ENCODE results near the gene RAB5IF. TPM values are rescaled to one million over a fixed set of nuclear protein-coding genes. Genes with fewer than 3 reads are reported as not detected.
A peak's percentile ranks its signal among the peaks of the same experiment; 100 is the strongest.

RAB5IF gene
- total and polyA plus RNA-seq, 10 of the 15 experiments (the other 5 are each of a cell fraction or from before 2014, with no cell fraction given), result 19.4 to 246 (median 92.0) TPM

DNA sequence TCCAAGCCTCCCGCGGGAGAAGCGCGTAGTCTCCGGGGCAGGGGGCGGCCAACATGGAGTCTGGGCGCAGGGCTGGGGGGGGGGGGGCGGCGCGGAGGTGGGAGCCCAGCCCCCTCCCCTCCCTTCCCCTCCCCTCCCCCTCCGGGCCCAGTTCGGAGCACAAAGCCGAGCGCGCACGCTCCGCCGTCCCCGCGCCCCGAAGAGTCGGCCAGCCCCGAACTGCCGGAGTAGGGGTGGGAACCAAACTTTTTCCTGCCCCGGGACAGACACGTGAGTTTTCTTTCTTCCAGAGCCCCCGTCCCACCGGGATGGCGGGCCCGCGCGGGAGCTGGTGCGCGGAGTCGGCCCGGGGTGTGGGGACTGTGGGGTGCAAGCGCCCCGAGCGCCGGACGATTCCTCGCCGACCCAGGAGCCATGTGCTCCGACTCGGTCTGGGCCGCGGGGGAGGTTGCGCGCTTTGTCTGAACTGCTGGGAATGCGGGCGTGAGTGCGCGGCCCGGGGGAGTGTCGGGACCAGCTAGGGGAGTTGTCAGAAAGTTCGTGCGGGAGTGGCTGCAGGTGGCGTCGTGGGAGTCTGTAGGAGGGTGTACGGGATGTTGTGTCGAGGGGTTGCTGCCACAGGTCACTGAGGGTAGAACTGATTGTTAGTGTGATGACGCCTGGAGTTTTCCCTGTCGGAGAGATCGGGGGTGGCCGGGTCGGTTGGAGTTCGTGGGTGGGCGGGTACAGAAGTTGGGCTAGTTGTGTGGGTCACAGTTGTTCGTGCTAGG, 31.0 kb upstream of the RAB5IF start (continued):
- TF ChIP-seq EZH2 (IDR thresholded peaks at IDR 0.05; ENCODE audit: borderline replicate concordance, control insufficient read depth, low read depth, low read length) (no peak), RAD51 (IDR thresholded peaks at IDR 0.05) (no peak), SP1 (IDR thresholded peaks at IDR 0.05; ENCODE audit: low read depth, low read length) (no peak), RB1 (IDR thresholded peaks at IDR 0.05; ENCODE audit: borderline replicate concordance) (no peak), ZBED1 (IDR thresholded peaks at IDR 0.05; ENCODE audit: borderline replicate concordance) (no peak), EED (IDR thresholded peaks at IDR 0.05; ENCODE audit: low read depth) (no peak), ZSCAN29 (IDR thresholded peaks at IDR 0.05) (no peak), HDAC2 (IDR thresholded peaks at IDR 0.05) (no peak), EGR1 (IDR thresholded peaks at IDR 0.05; ENCODE audit: borderline replicate concordance in 1 of 2, low read depth in 2 of 2, low read length in 2 of 2) (0 out of 3 replicates have a peak, but pooled peaks of 1 of the 2 experiments have one; percentile 38), NR2C1 (IDR thresholded peaks at IDR 0.05) (no peak), POLR2AphosphoS2 (IDR thresholded peaks at IDR 0.05; ENCODE audit: low read depth, low read length) (no peak), SIX5 (IDR thresholded peaks at IDR 0.05; ENCODE audit: low read depth, low read length, severe bottlenecking) (no peak), TAF1 (IDR thresholded peaks at IDR 0.05; ENCODE audit: borderline replicate concordance, low read depth, low read length) (peak; percentile 9; the same call in 1 of the 2 replicates), GABPA (IDR thresholded peaks at IDR 0.05; ENCODE audit: low read depth) (no peak), NBN (IDR thresholded peaks at IDR 0.05) (0 out of 2 replicates have a peak, but pooled peaks have one; percentile 55), RCOR1 (conservative IDR thresholded peaks at IDR 0.05; ENCODE audit: low read depth, low read length) (no peak), STAT3 (IDR thresholded peaks at IDR 0.05; ENCODE audit: low read depth, low read length) (no peak)
- TF ChIP-seq, protein P1, sequence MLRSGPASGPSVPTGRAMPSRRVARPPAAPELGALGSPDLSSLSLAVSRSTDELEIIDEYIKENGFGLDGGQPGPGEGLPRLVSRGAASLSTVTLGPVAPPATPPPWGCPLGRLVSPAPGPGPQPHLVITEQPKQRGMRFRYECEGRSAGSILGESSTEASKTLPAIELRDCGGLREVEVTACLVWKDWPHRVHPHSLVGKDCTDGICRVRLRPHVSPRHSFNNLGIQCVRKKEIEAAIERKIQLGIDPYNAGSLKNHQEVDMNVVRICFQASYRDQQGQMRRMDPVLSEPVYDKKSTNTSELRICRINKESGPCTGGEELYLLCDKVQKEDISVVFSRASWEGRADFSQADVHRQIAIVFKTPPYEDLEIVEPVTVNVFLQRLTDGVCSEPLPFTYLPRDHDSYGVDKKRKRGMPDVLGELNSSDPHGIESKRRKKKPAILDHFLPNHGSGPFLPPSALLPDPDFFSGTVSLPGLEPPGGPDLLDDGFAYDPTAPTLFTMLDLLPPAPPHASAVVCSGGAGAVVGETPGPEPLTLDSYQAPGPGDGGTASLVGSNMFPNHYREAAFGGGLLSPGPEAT (IDR thresholded peaks at IDR 0.05; ENCODE audit: low read depth), result no peak
- TF ChIP-seq, protein P2, sequence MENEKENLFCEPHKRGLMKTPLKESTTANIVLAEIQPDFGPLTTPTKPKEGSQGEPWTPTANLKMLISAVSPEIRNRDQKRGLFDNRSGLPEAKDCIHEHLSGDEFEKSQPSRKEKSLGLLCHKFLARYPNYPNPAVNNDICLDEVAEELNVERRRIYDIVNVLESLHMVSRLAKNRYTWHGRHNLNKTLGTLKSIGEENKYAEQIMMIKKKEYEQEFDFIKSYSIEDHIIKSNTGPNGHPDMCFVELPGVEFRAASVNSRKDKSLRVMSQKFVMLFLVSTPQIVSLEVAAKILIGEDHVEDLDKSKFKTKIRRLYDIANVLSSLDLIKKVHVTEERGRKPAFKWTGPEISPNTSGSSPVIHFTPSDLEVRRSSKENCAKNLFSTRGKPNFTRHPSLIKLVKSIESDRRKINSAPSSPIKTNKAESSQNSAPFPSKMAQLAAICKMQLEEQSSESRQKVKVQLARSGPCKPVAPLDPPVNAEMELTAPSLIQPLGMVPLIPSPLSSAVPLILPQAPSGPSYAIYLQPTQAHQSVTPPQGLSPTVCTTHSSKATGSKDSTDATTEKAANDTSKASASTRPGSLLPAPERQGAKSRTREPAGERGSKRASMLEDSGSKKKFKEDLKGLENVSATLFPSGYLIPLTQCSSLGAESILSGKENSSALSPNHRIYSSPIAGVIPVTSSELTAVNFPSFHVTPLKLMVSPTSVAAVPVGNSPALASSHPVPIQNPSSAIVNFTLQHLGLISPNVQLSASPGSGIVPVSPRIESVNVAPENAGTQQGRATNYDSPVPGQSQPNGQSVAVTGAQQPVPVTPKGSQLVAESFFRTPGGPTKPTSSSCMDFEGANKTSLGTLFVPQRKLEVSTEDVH (IDR thresholded peaks at IDR 0.05; ENCODE audit: low read depth, partially characterized antibody), result no peak
- TF ChIP-seq, protein P3, sequence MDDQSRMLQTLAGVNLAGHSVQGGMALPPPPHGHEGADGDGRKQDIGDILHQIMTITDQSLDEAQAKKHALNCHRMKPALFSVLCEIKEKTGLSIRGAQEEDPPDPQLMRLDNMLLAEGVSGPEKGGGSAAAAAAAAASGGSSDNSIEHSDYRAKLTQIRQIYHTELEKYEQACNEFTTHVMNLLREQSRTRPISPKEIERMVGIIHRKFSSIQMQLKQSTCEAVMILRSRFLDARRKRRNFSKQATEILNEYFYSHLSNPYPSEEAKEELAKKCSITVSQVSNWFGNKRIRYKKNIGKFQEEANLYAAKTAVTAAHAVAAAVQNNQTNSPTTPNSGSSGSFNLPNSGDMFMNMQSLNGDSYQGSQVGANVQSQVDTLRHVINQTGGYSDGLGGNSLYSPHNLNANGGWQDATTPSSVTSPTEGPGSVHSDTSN (IDR thresholded peaks at IDR 0.05; ENCODE audit: insufficient replicate concordance, low read depth, low read length), result no peak
- TF ChIP-seq, protein P4, sequence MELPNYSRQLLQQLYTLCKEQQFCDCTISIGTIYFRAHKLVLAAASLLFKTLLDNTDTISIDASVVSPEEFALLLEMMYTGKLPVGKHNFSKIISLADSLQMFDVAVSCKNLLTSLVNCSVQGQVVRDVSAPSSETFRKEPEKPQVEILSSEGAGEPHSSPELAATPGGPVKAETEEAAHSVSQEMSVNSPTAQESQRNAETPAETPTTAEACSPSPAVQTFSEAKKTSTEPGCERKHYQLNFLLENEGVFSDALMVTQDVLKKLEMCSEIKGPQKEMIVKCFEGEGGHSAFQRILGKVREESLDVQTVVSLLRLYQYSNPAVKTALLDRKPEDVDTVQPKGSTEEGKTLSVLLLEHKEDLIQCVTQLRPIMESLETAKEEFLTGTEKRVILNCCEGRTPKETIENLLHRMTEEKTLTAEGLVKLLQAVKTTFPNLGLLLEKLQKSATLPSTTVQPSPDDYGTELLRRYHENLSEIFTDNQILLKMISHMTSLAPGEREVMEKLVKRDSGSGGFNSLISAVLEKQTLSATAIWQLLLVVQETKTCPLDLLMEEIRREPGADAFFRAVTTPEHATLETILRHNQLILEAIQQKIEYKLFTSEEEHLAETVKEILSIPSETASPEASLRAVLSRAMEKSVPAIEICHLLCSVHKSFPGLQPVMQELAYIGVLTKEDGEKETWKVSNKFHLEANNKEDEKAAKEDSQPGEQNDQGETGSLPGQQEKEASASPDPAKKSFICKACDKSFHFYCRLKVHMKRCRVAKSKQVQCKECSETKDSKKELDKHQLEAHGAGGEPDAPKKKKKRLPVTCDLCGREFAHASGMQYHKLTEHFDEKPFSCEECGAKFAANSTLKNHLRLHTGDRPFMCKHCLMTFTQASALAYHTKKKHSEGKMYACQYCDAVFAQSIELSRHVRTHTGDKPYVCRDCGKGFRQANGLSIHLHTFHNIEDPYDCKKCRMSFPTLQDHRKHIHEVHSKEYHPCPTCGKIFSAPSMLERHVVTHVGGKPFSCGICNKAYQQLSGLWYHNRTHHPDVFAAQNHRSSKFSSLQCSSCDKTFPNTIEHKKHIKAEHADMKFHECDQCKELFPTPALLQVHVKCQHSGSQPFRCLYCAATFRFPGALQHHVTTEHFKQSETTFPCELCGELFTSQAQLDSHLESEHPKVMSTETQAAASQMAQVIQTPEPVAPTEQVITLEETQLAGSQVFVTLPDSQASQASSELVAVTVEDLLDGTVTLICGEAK (IDR thresholded peaks at IDR 0.05; ENCODE audit: borderline replicate concordance), result no peak

All from GM12878 (cell line).